NCI-H2081 (cell line): ENCODE measurements around the gene TAS1R3.
A peak's percentile ranks its signal among the peaks of the same experiment; 100 is the strongest.
"Not testable (repeated sequence)": the region's sequence is repeated elsewhere in the genome, so short reads cannot be mapped to it uniquely, and the experiment has no call there.

Experiments
- DNase-seq, 2 experiments: peaks; one replicate each; lab custom pipeline; 2025; lab: John Stamatoyannopoulos, UW

TAS1R3 gene

GRCh38 chr1:1354271-1355247 lies 23.5 kb downstream of the TAS1R3 start:
- no peak for DNase-seq

GRCh38 chr1:1355416-1355815 lies 24.3 kb downstream of the TAS1R3 start:
- peak in 1 of 2 experiments; percentile 15 for DNase-seq

- DNase-seq: no peak
Observed at GRCh38 chr1:1356166-1356795, 25.2 kb downstream of the TAS1R3 start.

- DNase-seq: no peak
Observed at GRCh38 chr1:1356796-1357401, 25.8 kb downstream of the TAS1R3 start.

GRCh38 chr1:1357871-1358432 lies 26.9 kb downstream of the TAS1R3 start:
- no peak for DNase-seq

GRCh38 chr1:1358433-1359271 lies 27.6 kb downstream of the TAS1R3 start, which contains the start of gene MXRA8:
TSS of gene MXRA8 (minus strand) at chr1:1358555. CDS start at chr1:1358504, 51 bp downstream.
- no peak for DNase-seq

- DNase-seq: no peak
Observed at GRCh38 chr1:1359308-1359663, 28.2 kb downstream of the TAS1R3 start.

- DNase-seq: no peak
Observed at GRCh38 chr1:1359664-1360468, 28.8 kb downstream of the TAS1R3 start.

GRCh38 chr1:1360506-1361169 lies 29.6 kb downstream of the TAS1R3 start:
- DNase-seq: no peak

GRCh38 chr1:1361233-1361981 lies 30.3 kb downstream of the TAS1R3 start:
- DNase-seq: no peak

GRCh38 chr1:1361982-1362423 lies 30.9 kb downstream of the TAS1R3 start:
- DNase-seq: no peak

- no peak for DNase-seq
Observed at GRCh38 chr1:1364266-1364665, 33.2 kb downstream of the TAS1R3 start.

GRCh38 chr1:1365875-1366698 lies 35.0 kb downstream of the TAS1R3 start:
- no peak for DNase-seq

GRCh38 chr1:1366699-1367066 lies 35.6 kb downstream of the TAS1R3 start:
- no peak for DNase-seq

GRCh38 chr1:1367315-1367714 lies 36.2 kb downstream of the TAS1R3 start:
- no peak for DNase-seq

GRCh38 chr1:1370094-1370493 lies 39.0 kb downstream of the TAS1R3 start:
- not testable (repeated sequence) for DNase-seq

- DNase-seq: no peak
Observed at GRCh38 chr1:1370771-1371300, 39.8 kb downstream of the TAS1R3 start.

GRCh38 chr1:1371364-1371745 lies 40.3 kb downstream of the TAS1R3 start:
- DNase-seq: no peak
